ENCODE data around the gene ZPR1. TPM values are rescaled to one million over a fixed set of nuclear protein-coding genes. Genes with fewer than 3 reads are reported as not detected.

The ZPR1 gene
- total RNA-seq, 1 experiment from 2014 or later: 29.6 TPM

DNA sequence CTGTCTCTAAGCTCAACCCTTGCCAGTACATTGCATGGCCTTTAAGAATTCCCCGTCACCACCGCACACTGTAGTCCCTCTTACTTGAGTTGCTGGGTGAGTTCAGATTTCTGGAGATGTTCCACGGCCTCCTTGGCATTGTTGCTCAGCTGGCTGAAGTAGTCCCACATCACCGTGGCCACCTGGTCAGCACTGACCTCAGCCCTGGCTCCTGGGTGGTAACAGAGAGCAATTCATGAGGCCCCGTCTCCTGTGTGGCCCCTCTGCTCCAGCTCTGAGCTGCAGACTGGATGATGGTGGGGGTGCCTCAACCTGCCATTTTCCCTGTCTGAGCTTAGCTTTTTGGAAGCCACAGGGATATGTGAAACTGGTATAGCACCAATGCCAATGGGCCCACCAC is 34.8 kb upstream of the ZPR1 start:
- POLR2A ChIA-PET (ENCODE audit: unreplicated experiment): no interaction called here

DNA sequence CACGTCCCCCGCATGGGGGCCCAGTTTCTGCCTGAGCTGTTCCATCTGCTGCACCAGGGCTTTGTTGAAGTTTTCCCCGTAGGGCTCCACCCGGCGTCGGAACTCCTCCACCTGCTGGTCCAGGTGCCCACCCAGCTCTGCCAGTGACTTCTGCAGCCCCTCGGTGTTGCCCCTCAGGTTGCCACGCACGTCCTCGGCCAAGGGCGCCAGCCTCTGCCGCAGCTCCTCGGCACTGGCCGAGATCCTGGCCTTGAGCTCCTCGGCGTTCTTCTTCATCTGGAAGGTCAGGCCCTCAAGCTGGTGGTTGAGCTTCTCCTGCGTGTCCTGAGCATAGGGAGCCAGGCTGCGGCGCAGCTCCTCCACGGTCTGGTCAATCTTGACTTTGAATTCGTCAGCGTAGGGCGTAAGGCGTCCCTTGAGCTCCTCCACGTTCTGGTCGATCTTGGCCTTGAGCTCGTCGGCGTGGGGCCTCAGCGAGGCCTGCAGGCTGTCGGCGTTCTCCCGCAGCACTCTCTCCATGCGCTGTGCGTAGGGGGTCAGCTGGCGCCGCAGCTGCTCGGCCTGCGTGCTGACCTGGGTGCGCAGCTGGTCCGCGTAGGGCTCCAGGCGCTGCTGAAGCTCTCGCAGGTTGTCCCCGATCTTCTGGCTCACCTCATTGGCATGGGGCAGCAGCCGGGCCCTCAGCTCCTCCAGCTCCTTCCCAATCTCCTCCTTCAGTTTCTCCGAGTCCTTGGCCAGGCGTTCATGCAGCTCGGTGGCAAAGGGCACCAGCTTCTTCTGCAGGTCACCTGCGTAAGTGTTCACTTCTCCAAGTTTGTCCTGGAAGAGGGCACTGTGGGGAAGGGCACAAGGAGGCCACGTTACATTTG is 33.5 kb upstream of the ZPR1 start:
- Histone ChIP-seq H3K27me3 (ENCODE audit: insufficient read depth, low read depth) (no peaks in the 10 kb centered on the region), H3K9me2 (ENCODE audit: insufficient read depth) (no peaks in the 10 kb centered on the region), H3K4me3 (no peak overlapping the region), H3K4me2 (no peak overlapping the region), H3K27ac (no peak overlapping the region), H3K4me1 (replicated peaks; ENCODE audit: insufficient read depth) (no peaks in the 10 kb centered on the region), H3K79me2 (ENCODE audit: low read depth) (no peaks in the 10 kb centered on the region), H3K9me3 (ENCODE audit: insufficient read depth, low read depth) (no peaks in the 10 kb centered on the region), H3K36me3 (ENCODE audit: low read depth) (no peaks in the 10 kb centered on the region), H3F3A (ENCODE audit: insufficient read depth, low read depth) (0 out of 2 replicates have a peak, but pooled peaks cover 3% of the 10 kb centered on the region), H2AFZ (no peak overlapping the region), H4K20me1 (ENCODE audit: insufficient read depth) (no peaks in the 10 kb centered on the region)
- no TSS peak for BruUV-seq (replicated peaks)
- DNase-seq: no peak
- CTCF ChIA-PET: no interaction called here
- POLR2A ChIA-PET (ENCODE audit: unreplicated experiment): interaction anchor here (0.6 kb wide), 1 partner anchor 359 kb away, joined by 37 read pairs; no protein-coding TSS in a partner anchor
- TF ChIP-seq, protein P1, sequence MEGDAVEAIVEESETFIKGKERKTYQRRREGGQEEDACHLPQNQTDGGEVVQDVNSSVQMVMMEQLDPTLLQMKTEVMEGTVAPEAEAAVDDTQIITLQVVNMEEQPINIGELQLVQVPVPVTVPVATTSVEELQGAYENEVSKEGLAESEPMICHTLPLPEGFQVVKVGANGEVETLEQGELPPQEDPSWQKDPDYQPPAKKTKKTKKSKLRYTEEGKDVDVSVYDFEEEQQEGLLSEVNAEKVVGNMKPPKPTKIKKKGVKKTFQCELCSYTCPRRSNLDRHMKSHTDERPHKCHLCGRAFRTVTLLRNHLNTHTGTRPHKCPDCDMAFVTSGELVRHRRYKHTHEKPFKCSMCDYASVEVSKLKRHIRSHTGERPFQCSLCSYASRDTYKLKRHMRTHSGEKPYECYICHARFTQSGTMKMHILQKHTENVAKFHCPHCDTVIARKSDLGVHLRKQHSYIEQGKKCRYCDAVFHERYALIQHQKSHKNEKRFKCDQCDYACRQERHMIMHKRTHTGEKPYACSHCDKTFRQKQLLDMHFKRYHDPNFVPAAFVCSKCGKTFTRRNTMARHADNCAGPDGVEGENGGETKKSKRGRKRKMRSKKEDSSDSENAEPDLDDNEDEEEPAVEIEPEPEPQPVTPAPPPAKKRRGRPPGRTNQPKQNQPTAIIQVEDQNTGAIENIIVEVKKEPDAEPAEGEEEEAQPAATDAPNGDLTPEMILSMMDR (conservative IDR thresholded peaks at IDR 0.05): no peak
- no peak for TF ChIP-seq EZH2 (IDR thresholded peaks at IDR 0.05; ENCODE audit: low read depth)
- intact Hi-C loops (cut with micrococcal nuclease; ENCODE audit: unreplicated experiment): no loop called here

More for the DNA sequence above, 34.8 kb upstream of the ZPR1 start:
- TF ChIP-seq, protein P1 (conservative IDR thresholded peaks at IDR 0.05): no peak
- no peak for TF ChIP-seq EZH2 (IDR thresholded peaks at IDR 0.05; ENCODE audit: low read depth)
- no peaks in the 10 kb centered on the region for H3K36me3 ChIP-seq (ENCODE audit: low read depth)
- CTCF ChIA-PET: no interaction called here
- H4K20me1 ChIP-seq (ENCODE audit: insufficient read depth): no peaks in the 10 kb centered on the region
- no peak overlapping the region for H3K4me2 ChIP-seq
- no peaks in the 10 kb centered on the region for H3K79me2 ChIP-seq (ENCODE audit: low read depth)
- 0 out of 2 replicates have a peak, but pooled peaks cover 2% of the 10 kb centered on the region for H3F3A ChIP-seq (ENCODE audit: insufficient read depth, low read depth)
- H3K4me1 ChIP-seq (replicated peaks; ENCODE audit: insufficient read depth): no peaks in the 10 kb centered on the region
- BruUV-seq (replicated peaks): no TSS peak
- no peak for DNase-seq
- H3K27me3 ChIP-seq (ENCODE audit: insufficient read depth, low read depth): no peaks in the 10 kb centered on the region
- no peak overlapping the region for H3K4me3 ChIP-seq
- H2AFZ ChIP-seq: no peak overlapping the region
- intact Hi-C loops (cut with micrococcal nuclease; ENCODE audit: unreplicated experiment): no loop called here
- no peak overlapping the region for H3K27ac ChIP-seq
- H3K9me2 ChIP-seq (ENCODE audit: insufficient read depth): no peaks in the 10 kb centered on the region
- H3K9me3 ChIP-seq (ENCODE audit: insufficient read depth, low read depth): no peaks in the 10 kb centered on the region

DNA sequence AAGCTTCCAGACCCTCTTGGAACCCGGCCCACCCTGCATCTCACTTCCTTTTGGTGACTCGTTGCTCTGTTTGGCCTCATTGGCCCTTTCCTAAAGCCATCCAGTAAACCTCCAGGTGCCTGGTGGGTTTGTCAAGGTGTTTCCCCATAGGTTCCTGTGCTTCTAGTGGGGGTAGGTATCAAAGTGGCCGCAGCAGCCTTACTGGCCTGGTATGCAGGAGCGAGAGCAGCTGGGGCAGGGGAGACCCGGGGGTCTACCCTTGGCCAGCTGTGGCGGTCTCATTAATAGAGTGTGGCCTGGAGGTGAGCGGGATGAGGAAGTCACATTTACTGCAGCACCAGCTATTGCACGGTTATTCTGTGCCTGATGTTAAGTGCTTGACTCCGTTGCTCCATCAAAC is 31.2 kb upstream of the ZPR1 start:
- no peaks in the 10 kb centered on the region for H3K9me2 ChIP-seq (ENCODE audit: insufficient read depth)
- H3K4me2 ChIP-seq: no peak overlapping the region
- intact Hi-C loops (cut with micrococcal nuclease; ENCODE audit: unreplicated experiment): no loop called here
- CTCF ChIA-PET: no interaction called here
- BruUV-seq (replicated peaks): no TSS peak
- no peak for TF ChIP-seq EZH2 (IDR thresholded peaks at IDR 0.05; ENCODE audit: low read depth)
- TF ChIP-seq, protein P1 (conservative IDR thresholded peaks at IDR 0.05): no peak
- no peak overlapping the region for H2AFZ ChIP-seq
- no peak for DNase-seq
- H3K36me3 ChIP-seq (ENCODE audit: low read depth): no peaks in the 10 kb centered on the region
- no peaks in the 10 kb centered on the region for H3K4me1 ChIP-seq (replicated peaks; ENCODE audit: insufficient read depth)
- no peaks in the 10 kb centered on the region for H3K27me3 ChIP-seq (ENCODE audit: insufficient read depth, low read depth)
- H3K9me3 ChIP-seq (ENCODE audit: insufficient read depth, low read depth): no peaks in the 10 kb centered on the region
- POLR2A ChIA-PET (ENCODE audit: unreplicated experiment): no interaction called here
- H3K27ac ChIP-seq: no peak overlapping the region
- no peak overlapping the region for H3K4me3 ChIP-seq
- 0 out of 2 replicates have a peak, but pooled peaks cover 3% of the 10 kb centered on the region for H3F3A ChIP-seq (ENCODE audit: insufficient read depth, low read depth)
- H4K20me1 ChIP-seq (ENCODE audit: insufficient read depth): no peaks in the 10 kb centered on the region
- no peaks in the 10 kb centered on the region for H3K79me2 ChIP-seq (ENCODE audit: low read depth)

Measured in PC-9 (cell line).